ENCODE results near the gene C12orf54. TPM values are rescaled to one million over a fixed set of nuclear protein-coding genes. Genes with fewer than 3 reads are reported as not detected.
"Not testable (repeated sequence)": the region's sequence is repeated elsewhere in the genome, so short reads cannot be mapped to it uniquely, and the experiment has no call there.

Gene C12orf54
- polyA plus RNA-seq, 1 donor = not detected

DNA sequence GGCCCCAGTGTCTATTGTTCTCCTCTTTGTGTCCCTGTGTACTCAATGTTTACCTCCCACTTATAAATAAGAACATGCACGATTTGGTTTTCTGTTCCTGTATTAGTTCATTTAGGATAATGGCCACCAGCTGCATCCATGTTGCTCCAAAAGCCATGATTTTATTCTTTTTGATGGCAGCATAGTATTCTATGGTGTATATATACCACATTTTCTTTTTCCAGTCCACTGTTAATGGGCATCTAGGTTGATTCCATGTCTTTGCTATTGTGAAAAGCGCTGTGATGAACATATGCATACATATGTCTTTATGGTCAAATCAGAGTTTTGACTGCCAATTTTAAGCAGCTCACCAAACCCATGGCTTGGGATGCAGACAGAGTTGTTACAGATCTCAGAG, 27.2 kb upstream of the C12orf54 start:
- DNase-seq = no peak
- no peaks in the 10 kb centered on the region for H3K27me3 ChIP-seq (ENCODE audit: control insufficient read depth, insufficient read depth, low read length)
- WGBS (ENCODE audit: insufficient coverage, low lambda C conversion rate) = 50% methylated on average over 1 of the region's 2 CpGs

DNA sequence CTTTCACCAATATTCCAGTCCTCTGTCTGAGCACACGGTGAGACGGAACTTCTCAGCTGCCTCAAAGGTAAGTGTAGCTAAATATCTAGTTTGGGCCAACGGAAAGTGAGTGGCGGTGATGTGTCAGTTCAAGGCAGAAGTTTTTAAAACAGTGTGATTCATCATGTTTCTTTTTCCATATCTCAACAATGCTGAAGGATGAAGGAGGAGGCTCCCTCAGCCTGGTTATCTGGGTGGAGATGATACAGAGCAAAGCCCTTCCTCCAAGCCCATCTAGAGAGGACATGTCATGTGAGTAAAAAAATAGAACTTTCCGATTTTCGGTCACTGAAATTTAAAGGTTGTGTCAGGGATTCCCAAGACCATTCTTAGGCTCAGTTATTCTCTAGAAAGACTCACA, 23.0 kb upstream of the C12orf54 start:
- WGBS (ENCODE audit: insufficient coverage, low lambda C conversion rate) = 100% methylated on average over 1 of the region's 6 CpGs
- Histone ChIP-seq H3K36me3 (ENCODE audit: control insufficient read depth, insufficient read depth, low read length) (no peaks in the 10 kb centered on the region), H3K9me3 (ENCODE audit: control insufficient read depth, low read depth, low read length) (no peaks in the 10 kb centered on the region), H3K4me1 (ENCODE audit: control insufficient read depth, insufficient read depth, low read length) (no peaks in the 10 kb centered on the region), H3K27me3 (ENCODE audit: control insufficient read depth, insufficient read depth, low read length) (no peaks in the 10 kb centered on the region), H3K27ac (ENCODE audit: low read length) (no peak overlapping the region), H3K4me3 (ENCODE audit: low read length) (no peak overlapping the region)
- DNase-seq = no peak

More for the DNA sequence above, 27.2 kb upstream of the C12orf54 start:
- Histone ChIP-seq H3K4me3 (ENCODE audit: low read length) (no peak overlapping the region), H3K36me3 (ENCODE audit: control insufficient read depth, insufficient read depth, low read length) (no peaks in the 10 kb centered on the region), H3K4me1 (ENCODE audit: control insufficient read depth, insufficient read depth, low read length) (no peaks in the 10 kb centered on the region), H3K9me3 (ENCODE audit: control insufficient read depth, low read depth, low read length) (no peaks in the 10 kb centered on the region), H3K27ac (ENCODE audit: low read length) (no peak overlapping the region)

DNA sequence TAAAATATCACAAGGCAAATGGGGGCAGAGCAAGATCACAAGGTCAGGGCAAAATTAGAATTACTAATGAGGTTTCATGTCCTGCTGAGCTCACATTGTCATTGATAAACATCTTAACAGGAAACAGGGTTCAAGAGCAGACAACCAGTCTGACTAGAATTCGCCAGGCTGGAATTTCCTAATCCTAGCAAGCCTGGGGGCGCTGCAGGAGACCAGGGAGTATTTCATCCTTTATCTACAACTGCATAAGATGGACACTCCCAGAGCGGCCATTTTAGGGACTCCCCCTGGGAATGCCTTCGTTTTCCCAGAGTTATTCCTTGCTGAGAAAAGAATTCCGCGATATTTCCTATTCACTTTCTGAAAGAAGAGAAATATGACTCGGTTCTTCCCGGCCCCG, 13.3 kb upstream of the C12orf54 start:
- not testable (repeated sequence) for H3K4me3 ChIP-seq (ENCODE audit: low read length); H3K27me3 ChIP-seq (ENCODE audit: control insufficient read depth, insufficient read depth, low read length); H3K36me3 ChIP-seq (ENCODE audit: control insufficient read depth, insufficient read depth, low read length); H3K9me3 ChIP-seq (ENCODE audit: control insufficient read depth, low read depth, low read length); H3K27ac ChIP-seq (ENCODE audit: low read length); H3K4me1 ChIP-seq (ENCODE audit: control insufficient read depth, insufficient read depth, low read length); DNase-seq
- WGBS (ENCODE audit: insufficient coverage, low lambda C conversion rate) = 100% methylated on average over 1 of the region's 9 CpGs

DNA sequence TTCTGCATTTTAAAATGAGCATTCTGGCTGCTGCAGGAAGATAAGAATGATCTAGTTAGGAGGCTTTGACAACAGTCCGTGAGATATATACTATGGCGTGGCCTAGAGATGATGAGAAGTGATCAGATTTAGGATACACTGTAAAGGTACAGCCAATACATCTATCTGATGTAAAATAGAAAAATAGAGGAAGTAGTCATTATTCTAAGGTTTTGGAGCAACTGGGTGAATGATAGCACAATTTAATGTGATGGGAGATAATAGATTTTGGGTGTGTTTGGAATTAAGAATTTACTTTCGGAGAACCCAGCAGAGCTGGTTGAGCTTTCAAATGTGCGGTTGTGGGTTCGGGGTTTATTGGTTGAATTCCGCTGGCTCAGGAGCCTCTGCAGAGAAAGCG, 10.0 kb upstream of the C12orf54 start, which contains the start of gene ANP32D:
TSS of gene ANP32D (plus strand) at position 301 of the 400 bp plus-strand sequence. CDS start 106 bp downstream, outside the sequence.
- H3K27me3 ChIP-seq (ENCODE audit: control insufficient read depth, insufficient read depth, low read length) = no peaks in the 10 kb centered on the region

DNA sequence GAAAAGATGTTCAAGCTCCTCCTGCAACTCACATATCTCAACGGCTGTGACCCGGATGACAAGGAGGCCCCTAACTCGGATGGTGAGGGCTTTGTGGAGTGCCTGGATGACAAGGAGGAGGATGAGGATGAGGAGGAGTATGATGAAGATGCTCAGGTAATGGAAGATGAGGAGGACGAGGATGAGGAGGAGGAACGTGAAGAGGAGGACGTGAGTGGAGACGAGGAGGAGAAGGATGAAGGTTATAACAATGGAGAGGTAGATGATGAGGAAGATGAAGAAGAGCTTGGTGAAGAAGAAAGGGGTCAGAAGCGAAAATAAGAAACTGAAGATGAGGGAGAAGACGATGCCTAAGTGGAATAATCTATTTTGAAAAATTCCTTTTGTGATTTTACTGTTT, 9.2 kb upstream of the C12orf54 start:
- no peak for DNase-seq
- Histone ChIP-seq H3K27me3 (ENCODE audit: control insufficient read depth, insufficient read depth, low read length) (no peaks in the 10 kb centered on the region), H3K36me3 (ENCODE audit: control insufficient read depth, insufficient read depth, low read length) (no peaks in the 10 kb centered on the region), H3K4me3 (ENCODE audit: low read length) (no peak overlapping the region), H3K27ac (ENCODE audit: low read length) (no peak overlapping the region), H3K9me3 (ENCODE audit: control insufficient read depth, low read depth, low read length) (peaks cover 3% of the 10 kb centered on the region), H3K4me1 (ENCODE audit: control insufficient read depth, insufficient read depth, low read length) (no peaks in the 10 kb centered on the region)
- WGBS (ENCODE audit: insufficient coverage, low lambda C conversion rate) = 75% methylated on average over 8 of the region's 9 CpGs

More for the DNA sequence above, 10.0 kb upstream of the C12orf54 start, which contains the start of gene ANP32D:
- Histone ChIP-seq H3K4me1 (ENCODE audit: control insufficient read depth, insufficient read depth, low read length) (no peaks in the 10 kb centered on the region), H3K27ac (ENCODE audit: low read length) (no peak within 1 kb of the TSS), H3K36me3 (ENCODE audit: control insufficient read depth, insufficient read depth, low read length) (no peaks in the 10 kb centered on the region), H3K4me3 (ENCODE audit: low read length) (no peak within 1 kb of the TSS), H3K9me3 (ENCODE audit: control insufficient read depth, low read depth, low read length) (peaks cover 3% of the 10 kb centered on the region)
- WGBS (ENCODE audit: insufficient coverage, low lambda C conversion rate) = 97% methylated on average over 6 of the region's 7 CpGs
- DNase-seq = no peak

DNA sequence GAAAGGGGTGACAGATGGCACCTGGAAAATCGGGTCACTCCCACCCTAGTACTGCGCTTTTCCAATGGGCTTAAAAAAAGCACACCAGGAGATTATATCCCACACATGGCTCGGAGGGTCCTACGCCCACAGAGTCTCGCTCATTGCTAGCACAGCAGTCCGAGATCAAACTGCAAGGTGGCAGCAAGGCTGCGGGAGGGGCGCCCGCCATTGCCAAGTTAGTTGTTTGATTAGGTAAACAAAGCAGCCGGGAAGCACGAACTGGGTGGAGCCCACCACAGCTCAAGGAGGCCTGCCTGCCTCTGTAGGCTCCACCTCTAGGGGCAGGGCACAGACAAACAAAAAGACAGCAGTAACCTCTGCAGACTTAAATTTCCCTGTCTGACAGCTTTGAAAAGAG, 7.8 kb upstream of the C12orf54 start:
- WGBS (ENCODE audit: insufficient coverage, low lambda C conversion rate) = no CpG with 5 or more reads among the region's 11 CpGs
- H3K27me3 ChIP-seq (ENCODE audit: control insufficient read depth, insufficient read depth, low read length); H3K36me3 ChIP-seq (ENCODE audit: control insufficient read depth, insufficient read depth, low read length); DNase-seq; H3K9me3 ChIP-seq (ENCODE audit: control insufficient read depth, low read depth, low read length); H3K4me1 ChIP-seq (ENCODE audit: control insufficient read depth, insufficient read depth, low read length); H3K27ac ChIP-seq (ENCODE audit: low read length); H3K4me3 ChIP-seq (ENCODE audit: low read length): not testable (repeated sequence)

DNA sequence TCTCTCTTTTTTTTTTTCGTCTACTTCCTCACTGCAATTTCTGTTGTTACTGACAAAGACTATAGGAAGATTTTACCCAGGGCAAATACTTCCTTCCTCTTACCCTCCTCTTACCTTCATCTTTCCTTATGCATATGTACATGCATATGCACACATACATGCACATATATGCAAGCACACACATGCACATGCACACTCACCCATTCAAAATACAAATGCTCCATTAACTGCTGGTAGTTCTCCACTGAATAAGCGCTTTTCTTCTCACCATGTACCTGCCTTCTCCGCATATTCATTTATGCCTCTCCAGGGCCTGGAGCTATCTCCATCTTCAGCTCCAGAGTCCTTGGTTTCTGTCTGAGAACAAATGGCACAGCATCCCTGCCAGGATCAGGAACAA, 632 bp downstream of the C12orf54 start:
- Histone ChIP-seq H3K36me3 (ENCODE audit: control insufficient read depth, insufficient read depth, low read length) (no peaks in the 10 kb centered on the region), H3K4me3 (ENCODE audit: low read length) (no peak overlapping the region), H3K27me3 (ENCODE audit: control insufficient read depth, insufficient read depth, low read length) (no peaks in the 10 kb centered on the region), H3K27ac (ENCODE audit: low read length) (no peak overlapping the region), H3K9me3 (ENCODE audit: control insufficient read depth, low read depth, low read length) (no peaks in the 10 kb centered on the region), H3K4me1 (ENCODE audit: control insufficient read depth, insufficient read depth, low read length) (no peaks in the 10 kb centered on the region)
- no peak for DNase-seq
- WGBS (ENCODE audit: insufficient coverage, low lambda C conversion rate) = 88% methylated on average over 1 of the region's 3 CpGs

DNA sequence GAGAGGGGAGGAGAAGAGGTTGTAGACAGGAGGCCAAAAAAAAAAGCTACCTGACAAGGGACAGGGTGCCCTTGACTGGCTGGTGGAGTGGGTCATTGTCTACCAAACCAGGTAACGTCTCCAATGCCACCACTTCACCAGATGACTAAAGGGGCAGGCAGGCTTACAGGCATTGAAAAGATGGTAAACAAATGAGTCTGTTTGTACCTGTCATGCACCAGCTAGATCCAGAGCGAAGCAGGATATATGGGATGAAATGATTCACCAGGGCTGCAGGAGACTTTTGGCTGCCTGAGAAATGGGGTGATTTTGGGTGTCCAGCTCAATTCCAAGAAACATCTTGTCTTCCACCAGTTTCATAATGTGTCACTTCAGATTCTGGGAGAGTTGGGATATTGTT, 4.0 kb downstream of the C12orf54 start:
- Histone ChIP-seq H3K27ac (ENCODE audit: low read length) (no peak overlapping the region), H3K27me3 (ENCODE audit: control insufficient read depth, insufficient read depth, low read length) (no peaks in the 10 kb centered on the region), H3K9me3 (ENCODE audit: control insufficient read depth, low read depth, low read length) (no peaks in the 10 kb centered on the region), H3K36me3 (ENCODE audit: control insufficient read depth, insufficient read depth, low read length) (no peaks in the 10 kb centered on the region), H3K4me1 (ENCODE audit: control insufficient read depth, insufficient read depth, low read length) (no peaks in the 10 kb centered on the region), H3K4me3 (ENCODE audit: low read length) (no peak overlapping the region)
- DNase-seq = no peak
- WGBS (ENCODE audit: insufficient coverage, low lambda C conversion rate) = no CpG with 5 or more reads among the region's 2 CpGs

DNA sequence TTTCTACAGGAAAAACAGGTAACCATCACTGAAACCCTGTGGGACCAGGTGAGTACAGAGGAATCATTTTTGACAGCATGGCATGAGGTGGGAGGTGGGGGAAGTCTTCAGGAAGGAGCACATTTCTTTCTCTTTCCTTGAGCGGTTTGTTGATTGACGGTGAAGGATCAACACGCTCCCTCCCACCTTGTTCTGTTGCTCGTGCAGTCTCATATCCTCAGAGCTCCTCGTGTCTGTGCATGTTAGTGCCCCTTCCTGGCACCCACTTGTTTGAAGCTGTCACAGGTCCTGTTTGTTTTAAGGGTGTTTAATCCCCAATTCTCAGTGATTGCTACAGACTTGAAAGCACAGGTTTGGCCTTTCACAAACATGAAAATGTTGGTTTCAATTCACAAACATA, 4.4 kb downstream of the C12orf54 start:
- no peaks in the 10 kb centered on the region for H3K9me3 ChIP-seq (ENCODE audit: control insufficient read depth, low read depth, low read length)
- no peaks in the 10 kb centered on the region for H3K36me3 ChIP-seq (ENCODE audit: control insufficient read depth, insufficient read depth, low read length)
- no peak overlapping the region for H3K4me3 ChIP-seq (ENCODE audit: low read length)
- H3K27me3 ChIP-seq (ENCODE audit: control insufficient read depth, insufficient read depth, low read length) = no peaks in the 10 kb centered on the region
- no peaks in the 10 kb centered on the region for H3K4me1 ChIP-seq (ENCODE audit: control insufficient read depth, insufficient read depth, low read length)
- no peak overlapping the region for H3K27ac ChIP-seq (ENCODE audit: low read length)
- WGBS (ENCODE audit: insufficient coverage, low lambda C conversion rate) = no CpG with 5 or more reads among the region's 5 CpGs
- DNase-seq = no peak

DNA sequence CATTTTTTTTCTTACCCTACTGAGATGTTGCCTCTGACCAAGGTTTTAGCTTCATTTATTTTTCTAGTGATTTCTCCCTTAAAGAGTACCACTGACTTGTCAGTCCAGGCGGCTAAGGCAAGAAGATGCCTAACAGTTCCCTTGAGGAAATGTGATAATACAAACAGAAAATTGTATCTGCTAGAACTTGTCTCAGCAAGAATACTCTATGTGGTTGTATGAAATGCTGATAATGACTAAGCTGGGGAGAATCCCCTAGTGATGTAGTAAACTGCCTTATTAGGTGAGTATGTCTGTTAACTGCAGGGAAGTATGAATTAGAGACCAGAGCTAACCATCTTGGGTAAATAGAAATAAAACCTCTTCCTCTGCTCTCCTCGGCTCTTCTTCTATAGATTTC, 6.7 kb downstream of the C12orf54 start:
- Histone ChIP-seq H3K27ac (ENCODE audit: low read length) (no peak overlapping the region), H3K27me3 (ENCODE audit: control insufficient read depth, insufficient read depth, low read length) (no peaks in the 10 kb centered on the region), H3K4me1 (ENCODE audit: control insufficient read depth, insufficient read depth, low read length) (no peaks in the 10 kb centered on the region), H3K9me3 (ENCODE audit: control insufficient read depth, low read depth, low read length) (no peaks in the 10 kb centered on the region), H3K4me3 (ENCODE audit: low read length) (no peak overlapping the region), H3K36me3 (ENCODE audit: control insufficient read depth, insufficient read depth, low read length) (no peaks in the 10 kb centered on the region)
- no CpG with 5 or more reads among the region's 2 CpGs for whole genome bisulfite sequencing (ENCODE audit: insufficient coverage, low lambda C conversion rate)
- no peak for DNase-seq

DNA sequence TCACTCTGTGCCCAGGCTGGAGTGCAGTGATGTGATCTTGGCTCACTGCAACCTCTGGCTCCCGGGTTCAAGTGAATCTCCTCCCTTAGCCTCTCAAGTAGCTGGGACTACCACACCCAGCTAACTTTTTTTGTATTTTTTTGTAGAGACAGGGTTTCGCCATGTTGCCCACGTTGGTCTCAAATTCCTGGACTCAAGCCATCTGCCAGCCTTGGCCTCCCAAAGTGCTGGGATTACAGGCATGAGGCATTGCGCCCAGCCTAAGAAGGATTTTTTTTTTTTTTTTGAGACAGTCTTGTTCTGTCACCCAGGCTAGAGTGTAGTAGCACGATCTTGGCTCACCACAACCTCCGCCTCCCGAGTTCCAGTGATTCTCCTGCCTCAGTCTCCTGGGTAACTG, 7.2 kb downstream of the C12orf54 start:
- DNase-seq; H3K27me3 ChIP-seq (ENCODE audit: control insufficient read depth, insufficient read depth, low read length); H3K36me3 ChIP-seq (ENCODE audit: control insufficient read depth, insufficient read depth, low read length); H3K4me1 ChIP-seq (ENCODE audit: control insufficient read depth, insufficient read depth, low read length); H3K4me3 ChIP-seq (ENCODE audit: low read length); H3K27ac ChIP-seq (ENCODE audit: low read length); H3K9me3 ChIP-seq (ENCODE audit: control insufficient read depth, low read depth, low read length): not testable (repeated sequence)
- WGBS (ENCODE audit: insufficient coverage, low lambda C conversion rate) = no CpG with 5 or more reads among the region's 7 CpGs
